ENCODE measurements around the gene GDPD4.

Gene GDPD4

GRCh38 chr11:77236901-77237300, 64.6 kb downstream of the GDPD4 start:
- no peak for DNase-seq (ENCODE audit: low spot score)

GRCh38 chr11:77233011-77233410, 68.5 kb downstream of the GDPD4 start:
- no peak for DNase-seq (ENCODE audit: low spot score)

GRCh38 chr11:77232242-77232641, 69.2 kb downstream of the GDPD4 start:
- no peak for DNase-seq (ENCODE audit: low spot score)

DNA sequence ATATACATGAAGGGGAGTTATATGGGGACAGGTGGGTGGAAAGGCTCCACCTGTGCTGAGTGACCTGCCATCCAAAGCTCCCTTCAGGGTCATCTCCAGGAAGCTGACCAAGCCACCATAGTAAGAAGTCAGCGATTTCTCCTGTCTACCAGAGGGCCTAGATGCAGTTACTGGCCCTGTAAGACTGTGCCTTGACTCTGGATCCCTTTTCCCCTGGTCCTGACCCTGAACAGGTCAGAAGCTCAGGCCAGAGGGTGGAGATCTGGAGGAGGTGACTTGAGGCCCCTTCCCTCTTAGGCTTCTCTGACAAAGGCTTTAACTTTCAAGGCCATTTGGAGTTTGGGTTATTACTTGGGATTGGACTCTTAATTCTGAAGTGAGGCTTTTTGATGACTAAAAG, 69.7 kb downstream of the GDPD4 start:
- no peak for DNase-seq (ENCODE audit: low spot score)

GRCh38 chr11:77230878-77231605, 70.4 kb downstream of the GDPD4 start:
- no peak for DNase-seq (ENCODE audit: low spot score)

DNA sequence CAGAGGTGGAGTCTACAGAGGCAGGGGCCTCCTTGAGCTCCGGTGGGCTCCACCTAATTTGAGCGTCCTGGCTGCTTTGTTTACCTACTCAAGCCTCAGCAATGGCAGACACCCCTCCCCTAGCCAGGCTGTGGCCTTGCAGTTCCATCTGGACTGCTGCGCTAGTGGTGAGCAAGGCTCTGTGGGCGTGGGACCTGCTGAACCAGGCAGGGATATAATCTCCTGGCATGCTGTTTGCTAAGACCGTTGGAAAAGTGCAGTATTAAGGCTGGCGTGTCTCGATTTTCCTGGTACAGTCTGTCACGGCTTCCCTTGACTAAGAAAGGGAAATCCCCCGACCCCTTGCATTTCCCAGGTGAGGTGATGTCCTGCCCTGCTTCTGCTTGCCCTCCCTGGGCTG, 77.7 kb downstream of the GDPD4 start:
- DNase-seq (ENCODE audit: low spot score) = no peak

GRCh38 chr11:77217156-77217555, 84.3 kb downstream of the GDPD4 start:
- no peak for DNase-seq (ENCODE audit: low spot score)

- no peak for DNase-seq (ENCODE audit: low spot score)
Observed at GRCh38 chr11:77215106-77215505, 86.4 kb downstream of the GDPD4 start.

DNA sequence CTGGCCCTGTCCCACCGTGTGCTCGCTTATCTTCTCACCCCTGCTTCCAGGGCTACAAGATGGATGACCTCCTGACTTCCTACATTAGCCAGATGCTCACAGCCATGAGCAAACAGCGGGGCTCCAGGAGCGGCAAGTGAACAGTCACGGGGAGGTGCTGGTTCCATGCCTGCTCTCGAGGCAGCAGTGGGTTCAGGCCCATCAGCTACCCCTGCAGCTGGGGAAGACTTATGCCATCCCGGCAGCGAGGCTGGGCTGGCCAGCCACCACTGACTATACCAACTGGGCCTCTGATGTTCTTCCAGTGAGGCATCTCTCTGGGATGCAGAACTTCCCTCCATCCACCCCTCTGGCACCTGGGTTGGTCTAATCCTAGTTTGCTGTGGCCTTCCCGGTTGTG, 86.9 kb downstream of the GDPD4 start:
- no peak for DNase-seq (ENCODE audit: low spot score)

GRCh38 chr11:77213589-77214428, 87.7 kb downstream of the GDPD4 start:
- no peak for DNase-seq (ENCODE audit: low spot score)

- DNase-seq (ENCODE audit: low spot score) = no peak
Observed at GRCh38 chr11:77213029-77213579, 88.4 kb downstream of the GDPD4 start.

GRCh38 chr11:77212314-77213007, 89.0 kb downstream of the GDPD4 start:
- DNase-seq (ENCODE audit: low spot score) = no peak

GRCh38 chr11:77211594-77212251, 89.8 kb downstream of the GDPD4 start:
- no peak for DNase-seq (ENCODE audit: low spot score)

- no peak for DNase-seq (ENCODE audit: low spot score)
Observed at GRCh38 chr11:77211040-77211451, 90.4 kb downstream of the GDPD4 start.

DNA sequence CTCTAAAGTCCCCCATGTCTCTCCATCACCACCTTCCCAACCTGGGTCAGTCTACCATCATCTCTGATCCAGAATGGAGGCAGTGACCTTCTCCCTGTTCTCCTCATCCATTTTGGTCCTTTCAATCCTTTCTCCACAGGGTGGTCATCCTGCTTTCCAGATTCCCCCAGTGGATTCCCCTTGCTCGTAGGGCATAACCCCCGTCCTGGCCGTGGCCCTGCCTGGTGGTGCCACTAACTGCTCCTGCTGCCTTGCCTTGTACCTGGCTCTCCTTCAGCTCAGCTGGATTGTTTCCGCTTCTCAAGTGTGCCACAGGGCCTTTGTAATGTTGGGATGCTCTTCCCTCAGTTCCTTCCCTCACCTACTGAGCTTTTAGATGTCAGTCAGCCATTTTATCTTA, 91.8 kb downstream of the GDPD4 start:
- no peak for DNase-seq (ENCODE audit: low spot score)

DNA sequence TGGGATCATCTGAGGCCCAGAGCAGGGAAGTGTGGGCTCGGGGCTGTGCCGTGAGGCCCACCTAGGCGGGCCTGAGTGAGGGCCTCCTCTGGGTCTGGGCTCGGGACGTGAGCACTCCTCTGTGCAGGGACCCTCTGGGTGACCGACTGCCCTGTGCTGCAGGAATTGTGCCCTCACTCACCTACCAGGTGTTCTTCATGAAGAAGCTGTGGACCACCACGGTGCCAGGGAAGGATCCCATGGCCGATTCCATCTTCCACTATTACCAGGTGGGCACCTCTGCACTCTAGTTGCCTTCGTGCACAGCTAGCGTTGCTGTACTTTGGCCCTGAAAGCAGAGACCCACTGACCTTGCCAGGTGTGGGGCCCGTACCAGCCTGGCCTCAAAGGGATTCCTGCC, 93.0 kb downstream of the GDPD4 start:
- DNase-seq (ENCODE audit: low spot score) = no peak

- no peak for DNase-seq (ENCODE audit: low spot score)
Observed at GRCh38 chr11:77207618-77208313, 93.7 kb downstream of the GDPD4 start.

GRCh38 chr11:77207019-77207485, 94.4 kb downstream of the GDPD4 start:
- no peak for DNase-seq (ENCODE audit: low spot score)

DNA sequence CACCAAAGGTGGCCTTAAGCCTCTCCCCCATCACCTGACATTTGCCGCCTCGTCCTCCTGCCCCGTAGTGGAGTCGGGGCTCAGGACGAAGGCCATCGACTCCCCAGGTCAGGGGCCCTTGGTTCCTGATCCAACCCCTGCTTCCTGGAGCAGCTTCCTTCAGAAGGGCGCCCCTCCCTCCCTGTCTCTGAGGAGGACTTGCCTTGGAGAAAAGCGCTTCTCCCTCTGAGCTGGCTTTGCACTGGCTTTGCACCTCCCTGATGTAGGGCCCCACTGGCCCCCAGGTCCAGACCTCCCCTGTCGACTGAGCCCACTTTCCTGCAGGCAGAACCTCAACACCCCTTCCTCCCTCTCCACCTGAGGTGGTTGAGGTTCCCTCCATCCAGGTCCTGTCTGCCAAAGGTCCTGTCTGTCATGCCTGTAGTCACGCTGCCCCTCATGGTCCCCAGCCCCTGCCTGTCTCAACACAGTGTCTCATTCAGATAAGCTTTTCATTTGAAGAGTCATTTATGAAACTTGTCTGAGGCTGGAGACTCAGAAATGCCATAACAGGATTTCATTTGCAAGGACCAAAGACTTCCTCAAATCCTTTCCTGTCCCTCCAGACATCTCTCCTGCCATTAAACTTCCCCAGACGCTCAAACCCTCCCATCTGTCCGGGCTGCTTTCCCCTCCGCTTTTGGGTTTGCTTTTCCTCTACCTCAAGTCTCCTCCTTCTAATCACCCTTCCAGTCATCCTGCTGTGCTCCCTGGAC, 95.0 kb downstream of the GDPD4 start:
- no peak for DNase-seq (ENCODE audit: low spot score)

DNA sequence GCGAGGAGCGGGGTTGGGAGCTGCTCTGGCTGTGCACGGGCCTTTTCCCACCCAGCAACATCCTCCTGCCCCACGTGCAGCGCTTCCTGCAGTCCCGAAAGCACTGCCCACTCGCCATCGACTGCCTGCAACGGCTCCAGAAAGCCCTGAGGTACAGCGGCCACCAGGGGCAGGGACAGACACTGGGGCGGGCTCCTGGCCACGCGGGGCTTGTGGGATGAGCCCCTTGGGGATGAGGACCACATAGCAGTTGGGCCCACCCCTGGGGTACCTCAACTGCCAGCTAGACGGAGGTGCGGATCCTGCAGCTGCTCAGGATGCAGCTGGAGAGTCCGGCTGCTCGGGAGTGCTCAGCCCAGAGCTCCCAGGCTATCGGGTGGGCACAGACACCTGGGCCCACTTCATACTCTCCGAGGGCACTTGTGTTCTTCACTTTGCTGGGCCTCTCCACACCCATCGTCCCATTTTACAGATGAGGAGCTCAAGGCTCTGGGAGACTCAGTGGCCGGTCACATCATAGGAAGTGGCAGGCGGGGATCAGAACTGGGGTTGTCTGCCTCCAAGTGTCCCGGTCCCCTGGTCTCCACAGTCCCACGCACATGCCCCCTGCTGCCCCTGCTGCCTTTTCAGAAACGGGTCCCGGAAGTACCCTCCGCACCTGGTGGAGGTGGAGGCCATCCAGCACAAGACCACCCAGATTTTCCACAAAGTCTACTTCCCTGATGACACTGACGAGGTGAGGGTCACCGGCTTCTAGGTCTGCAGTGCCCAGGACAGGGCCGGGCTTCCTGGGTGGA, 95.8 kb downstream of the GDPD4 start:
- peak; percentile 46 for DNase-seq (ENCODE audit: low spot score)
